Liver (tissue), 3 donors: Measurements from ENCODE around the gene LDHD.

ENCODE experiments used
- ATF3 ChIP-seq: IDR thresholded peaks from 2 replicates; pipeline ENCODE4 v1.6.1; 2016; ENCODE audit warnings: antibody characterized with exemption
- CTCF ChIP-seq: fragments of 150-350 bp; IDR thresholded peaks from 2 replicates; pipeline ENCODE4 v1.5.1; 2017; ENCODE audit warnings: improper control_type of control experiment, low read depth, low read length; ENCODE audit not compliant: missing input control
- JUND ChIP-seq, 2 donors: IDR thresholded peaks; 2 replicates each; pipeline ENCODE4 v1.6.1; 2016; ENCODE audit warnings: antibody characterized with exemption in 2 of 2
- MAX ChIP-seq: IDR thresholded peaks from 2 replicates; pipeline ENCODE4 v1.6.1; 2016; ENCODE audit warnings: antibody characterized with exemption
- donor health status: healthy.
- donor health status: healthy.

GRCh38 chr16:75070012-75070841 lies 46.4 kb downstream of the LDHD start:
- TF ChIP-seq CTCF (no peak), ATF3 (no peak), JUND (IDR thresholded peaks at IDR 0.05) (peak; percentile 34 to 51), MAX (peak; percentile 75)
